PC-3 (cell line): ENCODE data around the gene RIN2. TPM values are rescaled to one million over a fixed set of nuclear protein-coding genes. Genes with fewer than 3 reads are reported as not detected.

Experiments
- ATAC-seq: fragments of 200-7000 bp; cut with Tn5 transposase; 2 replicates; pipeline ENCODE4 v1.9.1; 2020; ENCODE audit warnings: mild to moderate bottlenecking, moderate library complexity
- BruUV-seq: library from RNA; stranded (reverse); fragments of 400-500 nt; replicated peaks from 2 replicates; lab custom pipeline; 2021; lab: Mats Ljungman, UMichigan
- CTCF ChIA-PET: fragments of 300-600 bp; sonication (Branson Sonifier 250); formaldehyde crosslinking; loops from one replicate; lab custom pipeline; 2022; ENCODE audit warnings: antibody characterized with exemption; lab: Charles Lee
- POLR2A ChIA-PET: fragments of 300-600 bp; sonication (Branson Sonifier 250); formaldehyde crosslinking; loops from one replicate; lab custom pipeline; 2022; ENCODE audit warnings: antibody characterized with exemption; ENCODE audit not compliant: unreplicated experiment; lab: Charles Lee
- DNase-seq: peaks from one replicate; pipeline ENCODE4 v3.0.0-alpha.2; 2015
- H2AFZ ChIP-seq: fragments of 300-600 bp; sonication (generic); 2 replicates; pipeline ENCODE4 v1.6.0; 2016; ENCODE audit warnings: antibody characterized with exemption, low read length
- H3F3A ChIP-seq: fragments of 300-600 bp; sonication (generic); one replicate; pipeline ENCODE4 v1.6.0; 2017; ENCODE audit warnings: antibody characterized with exemption, low read length, control low read depth, mild to moderate bottlenecking; ENCODE audit not compliant: unreplicated experiment
- H3K27ac ChIP-seq: fragments of 300-600 bp; sonication (generic); 2 replicates; pipeline ENCODE4 v1.5.1; 2016; ENCODE audit warnings: mild to moderate bottlenecking, low read length
- H3K27me3 ChIP-seq: fragments of 300-600 bp; sonication (generic); 2 replicates; pipeline ENCODE4 v1.6.1; 2016; ENCODE audit warnings: low read length, mixed read lengths
- H3K36me3 ChIP-seq: fragments of 300-600 bp; sonication (generic); 2 replicates; pipeline ENCODE4 v1.6.1; 2016; ENCODE audit warnings: low read depth, mixed run types, low read length, mixed read lengths
- H3K4me1 ChIP-seq: fragments of 300-600 bp; sonication (generic); 2 replicates; pipeline ENCODE4 v1.5.1; 2016; ENCODE audit warnings: low read length; ENCODE audit not compliant: insufficient read depth
- H3K4me2 ChIP-seq: fragments of 300-600 bp; sonication (generic); 2 replicates; pipeline ENCODE4 v1.6.0; 2016; ENCODE audit warnings: low read length
- H3K4me3 ChIP-seq: fragments of 300-600 bp; sonication (generic); 2 replicates; pipeline ENCODE4 v1.5.1; 2016; ENCODE audit warnings: mild to moderate bottlenecking, low read length, mixed read lengths
- H3K79me2 ChIP-seq: fragments of 300-600 bp; sonication (generic); 2 replicates; pipeline ENCODE4 v1.6.1; 2017; ENCODE audit warnings: low read length, mixed read lengths
- H3K9ac ChIP-seq: fragments of 300-600 bp; sonication (generic); 2 replicates; pipeline ENCODE4 v1.6.0; 2016; ENCODE audit warnings: mild to moderate bottlenecking, low read length
- H3K9me2 ChIP-seq: fragments of 300-600 bp; sonication (generic); replicated peaks from 2 replicates; pipeline ENCODE4 v1.6.1; 2016; ENCODE audit warnings: mixed run types, low read length, mixed read lengths
- H3K9me3 ChIP-seq: fragments of 300-600 bp; sonication (generic); 2 replicates; pipeline ENCODE4 v1.6.1; 2016; ENCODE audit warnings: low read length, mixed read lengths
- H4K20me1 ChIP-seq: fragments of 300-600 bp; sonication (generic); 2 replicates; pipeline ENCODE4 v1.6.1; 2016; ENCODE audit warnings: low read length, mixed read lengths
- CTCF ChIP-seq: fragments of 300-600 bp; sonication (generic); conservative IDR thresholded peaks from 2 replicates; pipeline ENCODE4 v1.5.1; 2017; ENCODE audit warnings: antibody characterized with exemption, low read depth, mild to moderate bottlenecking, low read length
- EZH2 ChIP-seq: fragments of 300-600 bp; sonication (generic); IDR thresholded peaks from one replicate; pipeline ENCODE4 v1.6.1; 2017; ENCODE audit warnings: antibody characterized with exemption, mild to moderate bottlenecking, low read length; ENCODE audit not compliant: unreplicated experiment
- EZH2phosphoT487 ChIP-seq: fragments of 300-600 bp; sonication (generic); IDR thresholded peaks from 2 replicates; pipeline ENCODE4 v1.6.1; 2018; ENCODE audit warnings: mild to moderate bottlenecking, antibody characterized with exemption, low read length, borderline replicate concordance
- intact Hi-C: fragments of 100-400 bp; cut with micrococcal nuclease; formaldehyde crosslinking; loops from 2 replicates; pipeline ENCODE4 v1.9.0; 2023
- total RNA-seq: library from RNA; depleted of rRNA; stranded (reverse); fragments of >200 nt; gene quantifications from 2 replicates; pipeline ENCODE4 v1.2.3, GENCODE V29; 2014

RIN2 gene
- total RNA-seq, 1 experiment from 2014 or later: 69.8 TPM

DNA sequence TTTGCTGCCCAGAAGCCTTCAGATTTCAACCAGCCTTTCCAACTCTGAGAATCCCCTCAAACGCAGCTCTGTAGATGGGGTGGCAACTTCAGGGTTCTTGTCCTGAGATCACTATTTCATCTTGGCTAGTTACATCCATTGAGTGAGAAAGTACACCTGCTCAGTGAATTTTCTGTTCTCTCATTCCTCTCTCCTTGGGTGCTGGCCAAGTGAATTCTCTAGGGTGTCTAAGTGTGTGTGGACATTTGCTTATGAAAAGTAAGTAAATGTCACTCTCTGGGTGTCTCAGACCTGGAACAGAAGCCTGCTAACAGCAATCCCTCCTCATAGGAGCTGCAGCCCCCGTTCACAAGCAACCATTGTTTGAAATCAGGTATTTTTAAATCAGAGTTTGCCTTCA, 3.8 kb downstream of the RIN2 start:
- H2AFZ ChIP-seq: no peak overlapping the region
- TF ChIP-seq CTCF (no peak), EZH2phosphoT487 (no peak), EZH2 (no peak)
- H4K20me1 ChIP-seq: no peaks in the 10 kb centered on the region
- no peaks in the 10 kb centered on the region for H3F3A ChIP-seq
- no peak overlapping the region for H3K9ac ChIP-seq
- ChIA-PET CTCF (no interaction called here), POLR2A (no interaction called here)
- no peaks in the 10 kb centered on the region for H3K9me2 ChIP-seq
- intact Hi-C loops: no loop called here
- H3K79me2 ChIP-seq: peaks cover 25% of the 10 kb centered on the region
- H3K4me1 ChIP-seq: peaks cover 38% of the 10 kb centered on the region
- H3K27ac ChIP-seq: no peak overlapping the region
- ATAC-seq (no peak), DNase-seq (no peak)
- no TSS peak for BruUV-seq
- H3K36me3 ChIP-seq: no peaks in the 10 kb centered on the region
- no peak overlapping the region for H3K4me3 ChIP-seq
- H3K27me3 ChIP-seq: no peaks in the 10 kb centered on the region
- no peaks in the 10 kb centered on the region for H3K9me3 ChIP-seq
- no peak overlapping the region for H3K4me2 ChIP-seq

DNA sequence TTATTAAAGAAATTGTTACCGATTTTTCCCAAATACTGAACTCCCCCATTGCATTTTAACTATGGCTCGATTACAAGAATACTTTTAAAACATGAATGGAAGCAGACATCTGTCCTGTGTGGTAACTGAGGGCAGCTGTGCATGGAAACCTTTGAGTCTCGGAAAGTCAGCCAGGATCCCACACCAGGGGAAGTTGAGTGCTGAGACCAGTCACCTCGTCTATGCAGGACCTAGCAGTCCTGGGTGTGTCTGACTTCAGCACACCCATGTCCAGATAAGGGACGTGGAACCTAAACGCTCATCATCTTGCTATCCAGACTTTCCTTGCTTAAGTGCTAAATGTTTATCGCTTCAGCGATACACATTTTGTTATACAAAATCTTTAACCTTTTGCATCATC, 6.1 kb downstream of the RIN2 start:
- CTCF ChIA-PET: no interaction called here

More for the DNA sequence above, 6.1 kb downstream of the RIN2 start:
- Histone ChIP-seq H3K9me3 (no peaks in the 10 kb centered on the region), H3K4me3 (no peak overlapping the region), H3K36me3 (no peaks in the 10 kb centered on the region), H3K9me2 (no peaks in the 10 kb centered on the region), H3K79me2 (peaks cover 14% of the 10 kb centered on the region), H3F3A (no peaks in the 10 kb centered on the region), H3K27me3 (no peaks in the 10 kb centered on the region), H3K9ac (no peak overlapping the region), H3K27ac (no peak overlapping the region), H3K4me1 (peaks cover 43% of the 10 kb centered on the region), H4K20me1 (no peaks in the 10 kb centered on the region), H3K4me2 (no peak overlapping the region), H2AFZ (no peak overlapping the region)
- intact Hi-C loops: no loop called here
- POLR2A ChIA-PET: no interaction called here
- no peak for TF ChIP-seq EZH2
- no peak for TF ChIP-seq CTCF
- TF ChIP-seq EZH2phosphoT487: no peak
- no peak for ATAC-seq
- no peak for DNase-seq
- BruUV-seq: no TSS peak
